Naive B cell (primary cell): ENCODE measurements around the gene RNU1-4. TPM values are rescaled to one million over a fixed set of nuclear protein-coding genes. Genes with fewer than 3 reads are reported as not detected.
"Not testable (repeated sequence)": the region's sequence is repeated elsewhere in the genome, so short reads cannot be mapped to it uniquely, and the experiment has no call there.

ENCODE experiments used
- ATAC-seq, 2 donors: fragments of 150-1000 bp; cut with Tn5 transposase; 2 replicates each; pipeline ENCODE4 v1.10.0; 2021; ENCODE audit warnings: low read depth in 2 of 2, mild to moderate bottlenecking in 2 of 2, moderate library complexity in 2 of 2
- DNase-seq: peaks from one replicate; pipeline ENCODE4 v3.0.0; 2022
- H3K27ac Mint-ChIP-seq, 6 donors: one replicate each; pipeline ENCODE4 v1.8.0; 2020 to 2022; ENCODE audit warnings: mild to moderate bottlenecking in 6 of 6, mixed read lengths in 6 of 6, moderate library complexity in 5 of 6, inconsistent platforms in 2 of 6
- H3K27me3 Mint-ChIP-seq, 3 donors: one replicate each; pipeline ENCODE4 v1.8.0; 2021 to 2022; ENCODE audit warnings: mixed read lengths in 3 of 3, mild to moderate bottlenecking in 1 of 3
- H3K36me3 Mint-ChIP-seq, 2 donors: one replicate each; pipeline ENCODE4 v1.8.0; 2020 to 2022; ENCODE audit warnings: mixed read lengths in 2 of 2, inconsistent platforms in 1 of 2, mild to moderate bottlenecking in 1 of 2
- H3K4me1 Mint-ChIP-seq, 3 donors: one replicate each; pipeline ENCODE4 v1.8.0; 2020 to 2022; ENCODE audit warnings: mixed read lengths in 3 of 3, inconsistent platforms in 1 of 3, mild to moderate bottlenecking in 1 of 3, moderate library complexity in 1 of 3
- H3K4me3 Mint-ChIP-seq, 8 donors: one replicate each; pipeline ENCODE4 v1.8.0; 2020 to 2022; ENCODE audit warnings: mild to moderate bottlenecking in 8 of 8, mixed read lengths in 8 of 8, moderate library complexity in 8 of 8, inconsistent platforms in 2 of 8
- H3K9me3 Mint-ChIP-seq, 7 donors: one replicate each; pipeline ENCODE4 v1.8.0; 2020 to 2022; ENCODE audit warnings: mixed read lengths in 7 of 7, mild to moderate bottlenecking in 5 of 7, inconsistent platforms in 2 of 7, moderate library complexity in 1 of 7
- polyA plus RNA-seq, 6 donors: library from polyadenylated mRNA; unstranded; fragments of 300-500 nt; fragmentation: Illumina TruSeq; gene quantifications; one replicate each; pipeline ENCODE4 v1.2.3, GENCODE V29; 2021; ENCODE audit warnings: low read depth in 6 of 6

The RNU1-4 gene
- polyA plus RNA-seq, 6 donors from 2014 or later, result 27.4 to 56.9 (median 45.9) TPM; not detected in 2

GRCh38 chr1:16717336-16718098 lies 22.8 kb upstream of the RNU1-4 start:
- Mint-ChIP-seq H3K4me3 (no peak overlapping the region), H3K36me3 (no peaks in the 10 kb centered on the region), H3K27me3 (peaks cover 11 to 36% (median 35%) of the 10 kb centered on the region in 3 donors), H3K27ac (peak overlapping the region in 3 of 6 donors; percentile 11 to 57 (median 40)), H3K4me1 (peaks cover 0 to 4% (median 0%) of the 10 kb centered on the region in 3 donors), H3K9me3 (no peaks in the 10 kb centered on the region)
- DNase-seq (no peak), ATAC-seq (no peak)

DNA sequence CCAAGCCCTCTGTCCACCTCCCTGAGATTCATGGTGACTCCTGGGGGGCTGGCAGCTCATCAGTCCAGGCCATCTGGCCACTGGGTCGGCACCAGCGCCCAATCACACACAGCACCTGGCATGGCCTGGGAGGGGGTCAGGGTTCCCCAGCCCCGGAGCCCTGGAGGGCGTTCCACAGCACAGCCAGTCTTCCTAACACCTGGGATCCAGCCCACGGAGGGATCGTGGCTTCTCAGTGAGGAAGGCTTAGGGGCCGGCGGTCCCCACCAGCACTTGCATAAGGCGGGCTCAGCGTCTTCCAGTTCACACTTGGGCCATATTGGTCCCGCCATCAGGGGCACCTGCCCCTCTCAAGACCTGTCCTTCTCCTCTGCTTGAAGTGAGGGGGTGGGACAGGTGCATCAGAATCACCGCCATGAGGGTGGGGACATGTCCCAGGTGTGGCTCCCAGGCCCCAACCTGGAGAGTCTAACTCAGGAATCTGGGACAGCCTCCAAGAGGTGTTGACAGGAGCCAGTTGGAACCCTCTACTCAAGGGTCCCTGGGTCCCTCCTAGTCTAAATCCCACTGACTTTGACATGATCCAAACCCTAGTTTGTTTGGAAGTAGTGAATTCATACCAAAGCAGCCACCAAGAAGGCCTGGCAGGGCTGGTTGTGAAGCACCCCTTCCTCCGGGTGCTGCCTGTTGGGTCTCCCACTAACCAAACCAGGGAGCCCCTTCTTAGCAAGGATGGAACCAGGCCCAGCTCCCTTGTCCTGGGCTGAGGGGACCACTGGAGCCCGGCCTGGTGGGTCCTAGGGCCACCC lies 22.0 kb upstream of the RNU1-4 start:
- not testable (repeated sequence) for ATAC-seq, H3K4me1 Mint-ChIP-seq, H3K27ac Mint-ChIP-seq, H3K9me3 Mint-ChIP-seq, H3K36me3 Mint-ChIP-seq, DNase-seq
- Mint-ChIP-seq H3K27me3 (peaks cover 11 to 36% (median 35%) of the 10 kb centered on the region in 3 donors), H3K4me3 (peak overlapping the region in 1 of 8 donors; percentile 20)

DNA sequence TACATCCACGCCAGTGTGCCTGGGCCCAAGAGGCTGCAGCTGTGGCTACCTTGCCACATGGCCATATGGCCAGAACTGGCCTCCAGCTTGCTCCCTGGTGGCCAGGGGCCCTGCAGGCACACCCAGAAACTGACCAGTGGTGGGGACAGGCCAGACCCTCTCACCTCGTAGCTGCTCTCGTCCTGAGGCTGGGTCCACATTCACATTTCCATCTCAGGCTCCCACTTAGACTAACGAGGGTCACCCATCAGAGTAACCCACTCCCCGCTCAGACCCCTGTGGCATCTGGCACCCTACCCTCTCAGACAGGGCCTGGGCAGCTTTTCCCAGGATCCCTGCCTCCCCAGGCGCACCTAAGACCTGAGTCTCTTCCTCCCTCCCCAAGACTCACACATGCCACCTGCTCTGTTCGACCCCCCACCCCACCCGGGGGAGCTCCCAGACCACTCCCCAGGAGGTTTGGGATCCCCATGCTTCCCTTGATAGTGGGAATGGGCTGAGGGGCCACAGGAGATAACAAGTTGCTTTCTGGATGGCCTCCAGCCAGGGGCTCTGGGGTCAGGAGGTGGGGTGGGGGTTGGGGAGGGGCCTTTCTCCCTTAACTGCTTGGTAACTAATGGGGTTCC lies 21.3 kb upstream of the RNU1-4 start:
- no peaks in the 10 kb centered on the region for H3K9me3 Mint-ChIP-seq
- H3K36me3 Mint-ChIP-seq, result no peaks in the 10 kb centered on the region
- DNase-seq (no peak), ATAC-seq (no peak)
- H3K27me3 Mint-ChIP-seq, result peaks cover 11 to 36% (median 35%) of the 10 kb centered on the region in 3 donors
- no peak overlapping the region for H3K27ac Mint-ChIP-seq
- peaks cover 0 to 4% (median 0%) of the 10 kb centered on the region in 3 donors for H3K4me1 Mint-ChIP-seq
- H3K4me3 Mint-ChIP-seq, result no peak overlapping the region

DNA sequence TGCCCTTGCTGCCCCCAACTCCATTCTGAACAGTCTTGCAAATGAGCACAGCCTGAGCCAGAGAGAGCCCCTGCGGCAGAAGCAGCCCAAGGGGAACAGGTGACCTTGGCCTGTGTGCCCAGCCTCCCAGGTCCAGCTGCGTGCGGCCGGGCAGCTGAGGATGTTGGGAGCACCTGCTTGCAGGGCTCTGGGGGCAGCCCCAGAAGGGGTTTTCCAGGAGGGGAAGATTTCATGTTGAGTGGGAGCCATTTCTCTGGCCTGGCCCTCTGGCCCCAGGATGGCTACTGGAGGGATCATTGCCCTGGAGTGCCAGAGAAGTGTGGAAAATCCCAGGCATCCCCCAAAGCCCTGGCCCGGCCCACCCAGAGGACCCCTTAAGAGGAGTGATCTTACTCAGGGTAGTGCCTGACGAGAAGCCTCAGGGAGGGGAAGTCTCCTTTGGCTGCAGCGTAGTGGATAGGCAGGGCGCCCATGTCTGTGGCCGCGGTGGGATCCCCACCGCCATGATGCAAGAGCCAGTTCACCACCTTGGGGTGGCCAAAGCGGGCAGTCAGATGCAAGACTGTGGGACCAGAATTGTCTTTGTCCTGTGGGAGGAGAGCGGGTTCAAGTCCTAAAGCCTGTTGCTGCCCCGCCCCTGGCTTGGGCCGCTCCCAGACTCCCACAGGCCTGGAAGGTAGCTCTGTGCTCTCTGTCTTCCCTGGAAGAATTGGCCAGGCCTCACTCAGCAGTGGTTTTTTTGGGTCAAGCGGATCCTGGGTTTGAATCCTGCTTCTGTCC lies 20.6 kb upstream of the RNU1-4 start:
- DNase-seq, result no peak
- Mint-ChIP-seq H3K9me3 (no peaks in the 10 kb centered on the region), H3K4me1 (peaks cover 0 to 4% (median 0%) of the 10 kb centered on the region in 3 donors), H3K4me3 (no peak overlapping the region), H3K36me3 (no peaks in the 10 kb centered on the region), H3K27ac (peak overlapping the region in 1 of 6 donors; percentile 59), H3K27me3 (peaks cover 11 to 36% (median 35%) of the 10 kb centered on the region in 3 donors)
- peak in 1 of 2 donors; percentile 20 for ATAC-seq

- peak overlapping the region in 3 of 6 donors; percentile 5 to 69 (median 40) for H3K27ac Mint-ChIP-seq
- no peaks in the 10 kb centered on the region for H3K36me3 Mint-ChIP-seq
- H3K4me1 Mint-ChIP-seq, result peaks cover 0 to 4% (median 0%) of the 10 kb centered on the region in 3 donors
- ATAC-seq, result no peak
- H3K27me3 Mint-ChIP-seq, result peaks cover 11 to 36% (median 35%) of the 10 kb centered on the region in 3 donors
- H3K4me3 Mint-ChIP-seq, result no peak overlapping the region
- no peaks in the 10 kb centered on the region for H3K9me3 Mint-ChIP-seq
- no peak for DNase-seq
These were observed 19.7 kb upstream of the RNU1-4 start for GRCh38 chr1:16720351-16721223.

DNA sequence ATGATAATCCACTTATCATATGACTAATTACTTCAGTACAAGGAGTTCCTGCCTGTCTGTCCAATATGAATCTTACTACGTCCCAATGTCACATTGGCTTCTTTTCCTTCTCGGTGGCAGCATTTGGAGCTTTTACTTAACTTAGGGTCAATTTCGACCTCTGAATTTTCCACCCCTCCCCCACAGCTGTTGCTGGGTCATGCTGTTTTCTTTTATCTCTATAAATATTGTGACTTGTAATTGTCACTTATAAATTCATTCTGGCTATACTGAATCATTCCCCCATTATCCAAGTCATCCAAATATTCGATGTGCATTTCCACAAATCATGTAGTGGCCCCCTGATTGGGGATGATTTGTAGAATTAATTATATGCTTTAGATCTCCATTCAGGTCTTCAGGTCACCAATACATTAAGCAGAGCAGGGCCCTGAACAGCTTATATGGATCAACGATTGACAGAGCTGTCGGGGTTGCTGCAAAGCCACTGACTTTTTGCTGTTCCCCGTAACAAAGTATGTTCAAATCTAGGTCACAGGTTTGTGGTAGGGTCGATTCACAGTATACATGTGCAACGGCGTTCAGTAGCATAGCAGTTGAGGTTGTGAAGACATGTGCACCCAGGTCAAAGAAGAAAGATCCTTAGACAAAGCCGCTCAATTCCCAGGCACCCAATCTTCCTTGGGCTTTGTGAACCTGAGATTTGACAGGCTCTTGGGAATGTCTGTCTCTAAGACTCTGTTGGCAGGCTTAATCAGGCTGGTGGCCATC lies 18.3 kb upstream of the RNU1-4 start:
- Mint-ChIP-seq H3K9me3 (no peaks in the 10 kb centered on the region), H3K27me3 (peaks cover 11 to 33% (median 32%) of the 10 kb centered on the region in 3 donors), H3K36me3 (no peaks in the 10 kb centered on the region), H3K4me1 (peaks cover 0 to 4% (median 0%) of the 10 kb centered on the region in 3 donors), H3K4me3 (no peak overlapping the region), H3K27ac (peak overlapping the region in 1 of 6 donors; percentile 29)
- DNase-seq (no peak), ATAC-seq (no peak)

GRCh38 chr1:16724718-16725438 lies 15.4 kb upstream of the RNU1-4 start:
- Mint-ChIP-seq H3K27ac (no peak overlapping the region), H3K36me3 (no peaks in the 10 kb centered on the region), H3K9me3 (no peaks in the 10 kb centered on the region), H3K4me3 (no peak overlapping the region), H3K27me3 (peaks cover 6 to 10% (median 9%) of the 10 kb centered on the region in 3 donors), H3K4me1 (no peaks in the 10 kb centered on the region)
- ATAC-seq (no peak), DNase-seq (no peak)

DNA sequence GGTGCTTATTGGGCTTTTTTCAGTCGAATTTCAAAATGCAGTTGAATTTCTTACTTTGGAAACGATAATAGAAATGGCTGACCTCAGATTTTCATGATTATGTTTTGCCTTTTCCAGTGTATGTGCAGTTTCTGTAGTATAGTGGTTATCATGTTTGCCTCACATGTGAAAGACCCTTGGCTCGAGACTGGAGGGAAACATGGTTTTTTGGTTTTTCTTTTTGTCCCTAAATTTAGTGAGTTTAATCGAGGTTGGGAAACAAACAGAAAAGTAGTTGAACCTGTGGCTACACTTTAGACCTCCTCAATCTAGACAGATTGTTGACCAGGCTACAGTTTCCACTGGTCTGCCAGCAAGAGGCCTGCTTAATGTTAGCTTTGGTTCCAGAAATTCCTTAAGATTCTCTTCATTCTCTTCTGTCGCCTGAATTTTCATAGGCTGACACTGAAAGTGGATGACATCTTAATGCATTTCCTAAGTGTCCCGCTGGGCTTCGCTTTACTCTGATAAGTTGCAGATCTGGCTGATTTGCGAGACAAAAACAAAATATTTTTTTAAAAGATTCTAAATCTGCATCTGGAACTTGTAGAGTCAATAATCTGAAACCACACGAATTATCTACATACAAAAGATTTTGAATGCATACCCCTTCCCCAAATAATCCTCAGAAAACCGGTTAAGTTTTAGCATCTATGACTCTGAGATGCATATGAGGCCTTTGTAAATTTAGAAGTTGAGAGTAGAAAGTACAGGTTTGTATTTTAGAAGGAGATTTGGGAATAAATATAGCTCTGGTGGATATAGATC lies 14.7 kb upstream of the RNU1-4 start:
- H3K4me1 Mint-ChIP-seq, H3K27me3 Mint-ChIP-seq, DNase-seq, H3K9me3 Mint-ChIP-seq, H3K27ac Mint-ChIP-seq, ATAC-seq, H3K4me3 Mint-ChIP-seq, H3K36me3 Mint-ChIP-seq: not testable (repeated sequence)

GRCh38 chr1:16727190-16728111 lies 12.9 kb upstream of the RNU1-4 start:
- DNase-seq (no peak), ATAC-seq (no peak)
- H3K27me3 Mint-ChIP-seq, result no peaks in the 10 kb centered on the region
- H3K36me3 Mint-ChIP-seq, result no peaks in the 10 kb centered on the region
- no peak overlapping the region for H3K27ac Mint-ChIP-seq
- peaks cover 0 to under 1% (median 0%) of the 10 kb centered on the region in 3 donors for H3K4me1 Mint-ChIP-seq
- no peaks in the 10 kb centered on the region for H3K9me3 Mint-ChIP-seq
- H3K4me3 Mint-ChIP-seq, result no peak overlapping the region
